Measurements from ENCODE around the gene NR1D2.

NR1D2 gene

DNA sequence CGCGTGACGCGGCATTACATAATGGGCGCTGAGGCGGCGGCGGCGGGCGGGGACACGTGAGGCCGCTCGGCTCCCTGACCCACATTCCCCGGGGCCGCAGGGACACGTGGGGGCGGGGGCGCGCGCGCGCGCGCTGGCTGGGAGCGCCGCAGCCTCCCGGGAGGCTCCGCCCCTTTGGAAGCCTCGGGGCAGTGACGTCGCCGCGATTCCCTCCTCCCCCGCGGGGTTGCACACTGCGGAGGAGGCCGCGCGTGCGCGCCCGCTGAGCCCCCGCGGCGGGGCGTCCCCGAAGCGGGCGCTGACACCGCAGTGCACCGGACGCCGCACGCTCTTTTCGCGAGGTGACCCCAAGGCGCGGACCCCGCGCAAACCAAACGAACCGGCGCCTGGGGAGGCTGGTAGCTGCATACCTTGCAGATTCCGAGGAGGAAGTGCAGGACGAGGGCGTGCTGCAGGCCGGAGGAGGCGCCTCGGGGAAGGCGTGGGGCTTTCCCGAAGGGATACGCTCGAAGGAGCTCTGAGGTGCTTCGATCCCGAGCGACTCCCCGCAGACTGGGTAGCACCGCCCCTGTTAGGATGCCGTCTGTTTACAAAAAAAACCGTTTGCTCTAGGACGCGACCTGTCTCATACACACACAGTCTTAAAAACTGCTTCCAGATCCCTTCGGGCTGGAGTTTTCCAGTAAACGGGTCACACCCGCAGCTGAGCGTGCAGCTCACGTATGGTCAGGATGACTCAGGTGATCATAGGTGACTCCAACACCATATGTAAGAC is 1.0 kb downstream of the NR1D2 start (continued):
- TF ChIP-seq ZSCAN30 (tag by site-specific recombination; IDR thresholded peaks at IDR 0.05) (peak; percentile 55; the same call in 1 of the 2 replicates), ZNF707 (tag by site-specific recombination; IDR thresholded peaks at IDR 0.05) (no peak), REPIN1 (tag by site-specific recombination; IDR thresholded peaks at IDR 0.05; ENCODE audit: low read depth) (no peak), ZNF175 (tag by site-specific recombination; IDR thresholded peaks at IDR 0.05) (no peak)
- TF ChIP-seq, protein P1, sequence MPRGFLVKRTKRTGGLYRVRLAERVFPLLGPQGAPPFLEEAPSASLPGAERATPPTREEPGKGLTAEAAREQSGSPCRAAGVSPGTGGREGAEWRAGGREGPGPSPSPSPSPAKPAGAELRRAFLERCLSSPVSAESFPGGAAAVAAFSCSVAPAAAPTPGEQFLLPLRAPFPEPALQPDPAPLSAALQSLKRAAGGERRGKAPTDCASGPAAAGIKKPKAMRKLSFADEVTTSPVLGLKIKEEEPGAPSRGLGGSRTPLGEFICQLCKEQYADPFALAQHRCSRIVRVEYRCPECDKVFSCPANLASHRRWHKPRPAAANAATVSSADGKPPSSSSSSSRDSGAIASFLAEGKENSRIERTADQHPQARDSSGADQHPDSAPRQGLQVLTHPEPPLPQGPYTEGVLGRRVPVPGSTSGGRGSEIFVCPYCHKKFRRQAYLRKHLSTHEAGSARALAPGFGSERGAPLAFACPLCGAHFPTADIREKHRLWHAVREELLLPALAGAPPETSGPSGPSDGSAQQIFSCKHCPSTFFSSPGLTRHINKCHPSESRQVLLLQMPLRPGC (tag by site-specific recombination; IDR thresholded peaks at IDR 0.05), result no peak
- TF ChIP-seq, protein P2, sequence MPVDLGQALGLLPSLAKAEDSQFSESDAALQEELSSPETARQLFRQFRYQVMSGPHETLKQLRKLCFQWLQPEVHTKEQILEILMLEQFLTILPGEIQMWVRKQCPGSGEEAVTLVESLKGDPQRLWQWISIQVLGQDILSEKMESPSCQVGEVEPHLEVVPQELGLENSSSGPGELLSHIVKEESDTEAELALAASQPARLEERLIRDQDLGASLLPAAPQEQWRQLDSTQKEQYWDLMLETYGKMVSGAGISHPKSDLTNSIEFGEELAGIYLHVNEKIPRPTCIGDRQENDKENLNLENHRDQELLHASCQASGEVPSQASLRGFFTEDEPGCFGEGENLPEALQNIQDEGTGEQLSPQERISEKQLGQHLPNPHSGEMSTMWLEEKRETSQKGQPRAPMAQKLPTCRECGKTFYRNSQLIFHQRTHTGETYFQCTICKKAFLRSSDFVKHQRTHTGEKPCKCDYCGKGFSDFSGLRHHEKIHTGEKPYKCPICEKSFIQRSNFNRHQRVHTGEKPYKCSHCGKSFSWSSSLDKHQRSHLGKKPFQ (tag by site-specific recombination; IDR thresholded peaks at IDR 0.05), result 0 out of 2 replicates have a peak, but pooled peaks have one; percentile 41

DNA sequence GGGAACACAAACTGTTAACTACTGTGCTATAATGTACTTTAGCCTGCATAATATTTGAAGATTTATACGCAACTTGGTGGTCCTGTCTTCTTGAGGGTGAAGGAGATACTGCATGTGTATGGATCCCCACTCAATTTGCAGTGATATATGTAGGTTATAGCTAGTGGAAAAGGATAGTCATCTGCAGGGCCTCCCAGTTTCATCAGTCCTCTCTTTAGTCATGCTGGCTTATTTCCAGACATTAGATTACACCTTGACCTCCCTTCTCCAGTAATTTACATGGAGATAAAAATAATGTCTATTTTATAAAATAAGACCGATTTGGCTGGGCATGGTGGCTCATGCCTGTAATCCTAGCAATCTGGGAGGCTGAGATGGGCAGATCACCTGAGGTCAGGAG is 3.7 kb downstream of the NR1D2 start:
- POLR2A ChIA-PET, result interaction anchor here (3.8 kb wide), 1 partner anchor 31 kb away, joined by 14 read pairs; the partner anchor contains the start of genes NKIRAS1 and RPL15
- CTCF ChIA-PET, result no interaction called here

More for the DNA sequence above, 3.7 kb downstream of the NR1D2 start:
- Histone ChIP-seq H3K4me3 (ENCODE audit: low read depth, low read length) (no peak overlapping the region), H3K9me3 (ENCODE audit: control insufficient read depth, insufficient read depth, low read depth, low read length) (no peaks in the 10 kb centered on the region), H3K4me1 (ENCODE audit: control insufficient read depth, insufficient read depth, low read length) (peaks cover 2% of the 10 kb centered on the region; the same call in 1 of the 2 replicates), H3K36me3 (ENCODE audit: control insufficient read depth in 2 of 2, insufficient read depth in 1 of 2, low read length in 2 of 2) (no peaks in the 10 kb centered on the region), H3K27ac (ENCODE audit: extremely low read depth, low read depth, low read length) (no peak overlapping the region)
- TF ChIP-seq, protein P3, sequence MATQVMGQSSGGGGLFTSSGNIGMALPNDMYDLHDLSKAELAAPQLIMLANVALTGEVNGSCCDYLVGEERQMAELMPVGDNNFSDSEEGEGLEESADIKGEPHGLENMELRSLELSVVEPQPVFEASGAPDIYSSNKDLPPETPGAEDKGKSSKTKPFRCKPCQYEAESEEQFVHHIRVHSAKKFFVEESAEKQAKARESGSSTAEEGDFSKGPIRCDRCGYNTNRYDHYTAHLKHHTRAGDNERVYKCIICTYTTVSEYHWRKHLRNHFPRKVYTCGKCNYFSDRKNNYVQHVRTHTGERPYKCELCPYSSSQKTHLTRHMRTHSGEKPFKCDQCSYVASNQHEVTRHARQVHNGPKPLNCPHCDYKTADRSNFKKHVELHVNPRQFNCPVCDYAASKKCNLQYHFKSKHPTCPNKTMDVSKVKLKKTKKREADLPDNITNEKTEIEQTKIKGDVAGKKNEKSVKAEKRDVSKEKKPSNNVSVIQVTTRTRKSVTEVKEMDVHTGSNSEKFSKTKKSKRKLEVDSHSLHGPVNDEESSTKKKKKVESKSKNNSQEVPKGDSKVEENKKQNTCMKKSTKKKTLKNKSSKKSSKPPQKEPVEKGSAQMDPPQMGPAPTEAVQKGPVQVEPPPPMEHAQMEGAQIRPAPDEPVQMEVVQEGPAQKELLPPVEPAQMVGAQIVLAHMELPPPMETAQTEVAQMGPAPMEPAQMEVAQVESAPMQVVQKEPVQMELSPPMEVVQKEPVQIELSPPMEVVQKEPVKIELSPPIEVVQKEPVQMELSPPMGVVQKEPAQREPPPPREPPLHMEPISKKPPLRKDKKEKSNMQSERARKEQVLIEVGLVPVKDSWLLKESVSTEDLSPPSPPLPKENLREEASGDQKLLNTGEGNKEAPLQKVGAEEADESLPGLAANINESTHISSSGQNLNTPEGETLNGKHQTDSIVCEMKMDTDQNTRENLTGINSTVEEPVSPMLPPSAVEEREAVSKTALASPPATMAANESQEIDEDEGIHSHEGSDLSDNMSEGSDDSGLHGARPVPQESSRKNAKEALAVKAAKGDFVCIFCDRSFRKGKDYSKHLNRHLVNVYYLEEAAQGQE (tag by site-specific recombination; IDR thresholded peaks at IDR 0.05), result no peak
- TF ChIP-seq ZNF677 (tag by site-specific recombination; IDR thresholded peaks at IDR 0.05) (no peak), HOXC10 (CRISPR knock-in tag; IDR thresholded peaks at IDR 0.05) (no peak), ZBTB7A (tag by site-specific recombination; IDR thresholded peaks at IDR 0.05; ENCODE audit: low read depth) (no peak), REPIN1 (tag by site-specific recombination; IDR thresholded peaks at IDR 0.05; ENCODE audit: low read depth) (no peak), EGR2 (tag by site-specific recombination; IDR thresholded peaks at IDR 0.05; ENCODE audit: low read depth) (no peak), ZNF169 (tag by site-specific recombination; IDR thresholded peaks at IDR 0.05) (no peak), ZBTB8A (tag by site-specific recombination; IDR thresholded peaks at IDR 0.05) (no peak), ZNF404 (tag by site-specific recombination; IDR thresholded peaks at IDR 0.05) (no peak), ZNF48 (tag by site-specific recombination; IDR thresholded peaks at IDR 0.05) (no peak), ZNF266 (tag by site-specific recombination; IDR thresholded peaks at IDR 0.05; ENCODE audit: low read depth) (no peak), ZNF354C (tag by site-specific recombination; IDR thresholded peaks at IDR 0.05; ENCODE audit: borderline replicate concordance, low read depth) (no peak)
- TF ChIP-seq, protein P4, sequence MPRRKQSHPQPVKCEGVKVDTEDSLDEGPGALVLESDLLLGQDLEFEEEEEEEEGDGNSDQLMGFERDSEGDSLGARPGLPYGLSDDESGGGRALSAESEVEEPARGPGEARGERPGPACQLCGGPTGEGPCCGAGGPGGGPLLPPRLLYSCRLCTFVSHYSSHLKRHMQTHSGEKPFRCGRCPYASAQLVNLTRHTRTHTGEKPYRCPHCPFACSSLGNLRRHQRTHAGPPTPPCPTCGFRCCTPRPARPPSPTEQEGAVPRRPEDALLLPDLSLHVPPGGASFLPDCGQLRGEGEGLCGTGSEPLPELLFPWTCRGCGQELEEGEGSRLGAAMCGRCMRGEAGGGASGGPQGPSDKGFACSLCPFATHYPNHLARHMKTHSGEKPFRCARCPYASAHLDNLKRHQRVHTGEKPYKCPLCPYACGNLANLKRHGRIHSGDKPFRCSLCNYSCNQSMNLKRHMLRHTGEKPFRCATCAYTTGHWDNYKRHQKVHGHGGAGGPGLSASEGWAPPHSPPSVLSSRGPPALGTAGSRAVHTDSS (tag by site-specific recombination; IDR thresholded peaks at IDR 0.05), result no peak

Data from HEK293 (cell line).